ENCODE data around the gene RNASE13. TPM values are rescaled to one million over a fixed set of nuclear protein-coding genes. Genes with fewer than 3 reads are reported as not detected.

RNASE13 gene
- total RNA-seq, 2 experiments from 2014 or later, result not detected

- Mint-ChIP-seq H3K9me3 (no peaks in the 10 kb centered on the region), H3K27me3 (peaks cover 56% of the 10 kb centered on the region), H3K4me1 (ENCODE audit: low read depth) (peaks cover 31% of the 10 kb centered on the region), H3K4me3 (peak overlapping the region; percentile 69), H3K27ac (no peak overlapping the region), H3K36me3 (ENCODE audit: low read depth) (no peaks in the 10 kb centered on the region)
- ChIA-PET POLR2A (interaction anchor here (1.2 to 2.5 kb wide), 4 partner anchors 10 to 33 kb away, joined by 3 to 16 read pairs (median 7); no protein-coding TSS in a partner anchor), CTCF (interaction anchor here (0.7 to 6.4 kb wide), 13 partner anchors 9 to 100 kb away, joined by 3 to 70 read pairs (median 6); no protein-coding TSS in a partner anchor)
- ATAC-seq (peak; percentile 76), DNase-seq (peak; percentile 76)
- TF ChIP-seq CTCF (IDR thresholded peaks at IDR 0.05), result no peak
- intact Hi-C loops (cut with micrococcal nuclease), result no loop called here
Observed at GRCh38 chr14:21071225-21072030, 36.8 kb upstream of the RNASE13 start.

- peaks cover 31% of the 10 kb centered on the region for H3K4me1 Mint-ChIP-seq (ENCODE audit: low read depth)
Observed at GRCh38 chr14:21070610-21071224, 36.1 kb upstream of the RNASE13 start.

GRCh38 chr14:21070083-21070609 is 35.5 kb upstream of the RNASE13 start, which contains the start of gene ARHGEF40:
TSS of gene ARHGEF40 (plus strand) at chr14:21070304. CDS start at chr14:21070397, 93 bp downstream.
- H3K4me1 Mint-ChIP-seq (ENCODE audit: low read depth), result peaks cover 31% of the 10 kb centered on the region
- no peaks in the 10 kb centered on the region for H3K36me3 Mint-ChIP-seq (ENCODE audit: low read depth)
- H3K4me3 Mint-ChIP-seq, result peak within 1 kb of the TSS; percentile 69
- no peak for TF ChIP-seq CTCF (IDR thresholded peaks at IDR 0.05)
- peak; percentile 35 for DNase-seq
- intact Hi-C loops (cut with micrococcal nuclease), result no loop called here
- peak; percentile 5 for ATAC-seq
- H3K27me3 Mint-ChIP-seq, result peaks cover 62% of the 10 kb centered on the region
- CTCF ChIA-PET, result interaction anchor here (0.7 to 6.4 kb wide), 12 partner anchors 8 to 99 kb away, joined by 3 to 70 read pairs (median 5); partner anchors contain the start of gene ZNF219
- H3K27ac Mint-ChIP-seq, result no peak within 1 kb of the TSS
- POLR2A ChIA-PET, result interaction anchor here (1.0 to 2.5 kb wide), 5 partner anchors 17 to 137 kb away, joined by 3 to 16 read pairs (median 6); no protein-coding TSS in a partner anchor
- H3K9me3 Mint-ChIP-seq, result no peaks in the 10 kb centered on the region

More at GRCh38 chr14:21070610-21071224, 36.1 kb upstream of the RNASE13 start:
- Mint-ChIP-seq H3K36me3 (ENCODE audit: low read depth) (no peaks in the 10 kb centered on the region), H3K27ac (no peak overlapping the region), H3K27me3 (peaks cover 59% of the 10 kb centered on the region), H3K9me3 (no peaks in the 10 kb centered on the region), H3K4me3 (peak overlapping the region; percentile 69)
- ATAC-seq, result peak; percentile 17
- ChIA-PET CTCF (interaction anchor here (0.7 to 6.4 kb wide), 15 partner anchors 8 to 100 kb away, joined by 3 to 70 read pairs (median 4); partner anchors contain the start of gene ZNF219), POLR2A (interaction anchor here (1.0 to 2.5 kb wide), 6 partner anchors 11 to 136 kb away, joined by 3 to 16 read pairs (median 4); no protein-coding TSS in a partner anchor)
- DNase-seq, result peak; percentile 41
- intact Hi-C loops (cut with micrococcal nuclease), result no loop called here
- TF ChIP-seq CTCF (IDR thresholded peaks at IDR 0.05), result no peak

GRCh38 chr14:21069388-21070082 is 34.9 kb upstream of the RNASE13 start:
- intact Hi-C loops (cut with micrococcal nuclease), result loop anchor here (2.0 kb wide), 1 partner anchor 37 kb away; no protein-coding TSS in a partner anchor
- ATAC-seq (no peak), DNase-seq (no peak)
- H3K4me3 Mint-ChIP-seq, result peak overlapping the region; percentile 62
- POLR2A ChIA-PET, result interaction anchor here (1.3 to 1.6 kb wide), 2 partner anchors 26 to 137 kb away, joined by 3 to 6 read pairs; no protein-coding TSS in a partner anchor
- H3K36me3 Mint-ChIP-seq (ENCODE audit: low read depth), result no peaks in the 10 kb centered on the region
- peaks cover 31% of the 10 kb centered on the region for H3K4me1 Mint-ChIP-seq (ENCODE audit: low read depth)
- CTCF ChIA-PET, result interaction anchor here (0.7 to 6.4 kb wide), 17 partner anchors 7 to 55 kb away, joined by 3 to 121 read pairs (median 6); partner anchors contain the start of genes TMEM253 and ZNF219
- no peak for TF ChIP-seq CTCF (IDR thresholded peaks at IDR 0.05)
- no peak overlapping the region for H3K27ac Mint-ChIP-seq
- peaks cover 64% of the 10 kb centered on the region for H3K27me3 Mint-ChIP-seq
- no peaks in the 10 kb centered on the region for H3K9me3 Mint-ChIP-seq
